WTC11 (cell line): Measurements from ENCODE around the gene FOXP1. TPM values are rescaled to one million over a fixed set of nuclear protein-coding genes. Genes with fewer than 3 reads are reported as not detected.

Experiments used
- ATAC-seq: fragments of 200-7000 bp; cut with Tn5 transposase; 2 replicates; pipeline ENCODE4 v1.10.0; 2021; ENCODE audit warnings: mild to moderate bottlenecking, moderate library complexity
- CTCF ChIA-PET: fragments of 300-600 bp; sonication (Branson Sonifier 250); formaldehyde crosslinking; loops from one replicate; lab custom pipeline; 2021; ENCODE audit warnings: antibody characterized with exemption; lab: Charles Lee
- POLR2A ChIA-PET: fragments of 350-600 bp; sonication (Branson Sonifier 250); formaldehyde crosslinking; loops from one replicate; lab custom pipeline; 2021; ENCODE audit warnings: antibody characterized with exemption; lab: Charles Lee
- DNase-seq: peaks from one replicate; pipeline ENCODE4 v3.0.0; 2021; ENCODE audit warnings: low spot score
- H3K27ac Mint-ChIP-seq: 2 replicates; pipeline ENCODE4 v1.8.0; 2021; ENCODE audit warnings: mixed read lengths
- H3K27me3 Mint-ChIP-seq: 2 replicates; pipeline ENCODE4 v1.8.0; 2021; ENCODE audit warnings: low read depth, mild to moderate bottlenecking, moderate library complexity, mixed read lengths
- H3K36me3 Mint-ChIP-seq: 2 replicates; pipeline ENCODE4 v1.8.0; 2021; ENCODE audit warnings: mixed read lengths
- H3K4me1 Mint-ChIP-seq: 2 replicates; pipeline ENCODE4 v1.8.0; 2022; ENCODE audit warnings: mixed read lengths
- H3K4me3 Mint-ChIP-seq: 2 replicates; pipeline ENCODE4 v1.8.0; 2021; ENCODE audit warnings: mild to moderate bottlenecking, moderate library complexity, mixed read lengths
- H3K9me3 Mint-ChIP-seq: 2 replicates; pipeline ENCODE4 v1.8.0; 2021; ENCODE audit warnings: mixed read lengths
- ATF1 ChIP-seq: sonication (generic); formaldehyde crosslinking; IDR thresholded peaks from 2 replicates; pipeline ENCODE4 v1.8.1; 2023; ENCODE audit warnings: mild to moderate bottlenecking, moderate library complexity, missing genetic modification reagents
- CDX4 ChIP-seq: fragments of 250-450 bp; sonication (Bioruptor Pico); IDR thresholded peaks from 2 replicates; pipeline ENCODE4 v1.9.0; 2021; ENCODE audit warnings: moderate library complexity, mild to moderate bottlenecking, inconsistent platforms, borderline replicate concordance
- CREB1 ChIP-seq: sonication (generic); formaldehyde crosslinking; IDR thresholded peaks from 2 replicates; pipeline ENCODE4 v1.8.0; 2023; ENCODE audit warnings: mild to moderate bottlenecking, missing genetic modification reagents
- ELF4 ChIP-seq: sonication (generic); formaldehyde crosslinking; IDR thresholded peaks from 2 replicates; pipeline ENCODE4 v1.8.1; 2022; ENCODE audit warnings: low read depth, mild to moderate bottlenecking, moderate library complexity, missing genetic modification reagents
- EMX1 ChIP-seq: fragments of 250-450 bp; sonication (Bioruptor Pico); IDR thresholded peaks from 2 replicates; pipeline ENCODE4 v1.8.0; 2021; ENCODE audit warnings: mild to moderate bottlenecking
- FOXJ3 ChIP-seq: sonication (generic); formaldehyde crosslinking; IDR thresholded peaks from 2 replicates; pipeline ENCODE4 v1.9.0; 2021; ENCODE audit warnings: missing genetic modification reagents, mild to moderate bottlenecking, borderline replicate concordance
- FOXP4 ChIP-seq: sonication (generic); formaldehyde crosslinking; IDR thresholded peaks from 2 replicates; pipeline ENCODE4 v1.8.0; 2022; ENCODE audit warnings: mild to moderate bottlenecking, missing genetic modification reagents
- IRF2 ChIP-seq: sonication (generic); formaldehyde crosslinking; IDR thresholded peaks from 2 replicates; pipeline ENCODE4 v1.8.0; 2022; ENCODE audit warnings: low read depth, missing genetic modification reagents, borderline replicate concordance
- NFE2L1 ChIP-seq: sonication (generic); formaldehyde crosslinking; IDR thresholded peaks from 2 replicates; pipeline ENCODE4 v1.8.1; 2023; ENCODE audit warnings: missing genetic modification reagents
- NFYB ChIP-seq: sonication (generic); formaldehyde crosslinking; conservative IDR thresholded peaks from 2 replicates; pipeline ENCODE4 v1.8.0; 2022; ENCODE audit warnings: low read depth, missing genetic modification reagents
- NR3C1 ChIP-seq: sonication (generic); formaldehyde crosslinking; conservative IDR thresholded peaks from 2 replicates; pipeline ENCODE4 v1.8.1; 2023; ENCODE audit warnings: low read depth, mild to moderate bottlenecking, missing genetic modification reagents
- OVOL2 ChIP-seq: fragments of 250-450 bp; sonication (Bioruptor Pico); IDR thresholded peaks from 2 replicates; pipeline ENCODE4 v1.9.0; 2021; ENCODE audit warnings: mild to moderate bottlenecking, borderline replicate concordance
- SOX15 ChIP-seq: fragments of 250-450 bp; sonication (Bioruptor Pico); IDR thresholded peaks from 2 replicates; pipeline ENCODE4 v1.9.0; 2021; ENCODE audit warnings: mild to moderate bottlenecking
- TP53 ChIP-seq: sonication (generic); formaldehyde crosslinking; IDR thresholded peaks from 2 replicates; pipeline ENCODE4 v1.8.1; 2023; ENCODE audit warnings: mild to moderate bottlenecking, missing genetic modification reagents
- ZBTB21 ChIP-seq: sonication (generic); formaldehyde crosslinking; IDR thresholded peaks from 2 replicates; pipeline ENCODE4 v1.8.1; 2023; ENCODE audit warnings: mild to moderate bottlenecking, missing genetic modification reagents, borderline replicate concordance
- ZNF138 ChIP-seq: sonication (generic); formaldehyde crosslinking; conservative IDR thresholded peaks from 2 replicates; pipeline ENCODE4 v1.8.1; 2022; ENCODE audit warnings: mild to moderate bottlenecking, moderate library complexity, missing genetic modification reagents
- ZNF219 ChIP-seq: sonication (generic); formaldehyde crosslinking; IDR thresholded peaks from 2 replicates; pipeline ENCODE4 v1.8.0; 2023; ENCODE audit warnings: missing genetic modification reagents, mild to moderate bottlenecking, borderline replicate concordance
- ZNF263 ChIP-seq: sonication (generic); formaldehyde crosslinking; IDR thresholded peaks from 2 replicates; pipeline ENCODE4 v1.8.1; 2022; ENCODE audit warnings: low read depth, mild to moderate bottlenecking, moderate library complexity, missing genetic modification reagents
- ZNF416 ChIP-seq: fragments of 250-450 bp; sonication (Bioruptor Pico); IDR thresholded peaks from 2 replicates; pipeline ENCODE4 v1.9.0; 2021; ENCODE audit warnings: mild to moderate bottlenecking, inconsistent platforms
- total RNA-seq: library from RNA; stranded (reverse); gene quantifications from 3 replicates; pipeline ENCODE4 v1.2.3, GENCODE V29; 2021
- TF ChIP-seq, protein P1 (sequence below): sonication (generic); formaldehyde crosslinking; IDR thresholded peaks from 2 replicates; pipeline ENCODE4 v1.8.1; 2023; ENCODE audit warnings: mild to moderate bottlenecking, moderate library complexity, missing genetic modification reagents
- TF ChIP-seq, protein P2 (sequence below): sonication (generic); formaldehyde crosslinking; IDR thresholded peaks from 2 replicates; pipeline ENCODE4 v1.8.0; 2023; ENCODE audit warnings: mild to moderate bottlenecking, missing genetic modification reagents

The FOXP1 gene
- total RNA-seq, 1 experiment from 2014 or later: 25.8 TPM

DNA sequence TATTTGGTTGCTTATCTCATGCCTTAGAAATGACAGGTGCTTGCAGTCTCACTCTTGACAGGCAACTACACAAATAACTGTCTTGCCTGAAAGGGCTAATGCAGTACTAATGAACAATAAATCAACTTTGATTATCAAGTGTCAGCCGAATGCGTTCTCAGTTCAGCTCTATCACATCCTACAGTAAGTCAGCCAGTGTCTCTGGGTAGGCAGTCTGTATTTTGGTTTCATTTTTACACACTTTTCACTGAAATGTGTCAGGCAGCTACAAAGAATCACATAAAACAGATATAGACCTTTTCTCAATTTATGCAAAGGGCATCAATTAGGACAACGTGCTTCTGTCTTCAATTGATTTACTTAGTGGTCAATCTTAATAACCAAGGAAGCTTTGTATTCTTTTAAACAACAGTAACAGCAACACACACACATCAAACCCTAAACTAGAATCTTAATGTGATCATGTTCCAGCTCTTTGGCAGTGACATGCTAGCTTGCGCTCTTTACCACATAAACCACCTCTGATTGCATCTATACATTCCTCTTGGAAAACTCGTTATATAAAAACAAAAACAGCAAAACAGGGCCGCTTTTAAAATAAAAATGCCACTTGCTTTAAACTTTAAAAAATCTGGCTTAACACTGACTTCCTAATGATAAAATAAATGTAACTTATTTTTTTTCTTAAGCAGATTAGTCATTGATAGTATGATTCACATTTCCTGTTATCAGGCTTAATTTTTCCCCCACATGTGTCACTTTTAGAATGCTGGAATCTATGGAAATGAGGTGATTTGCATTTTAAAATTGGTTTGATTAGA is 520.4 kb downstream of the FOXP1 start:
- no peaks in the 10 kb centered on the region for H3K36me3 Mint-ChIP-seq
- no peak for DNase-seq
- ATAC-seq: no peak
- no peaks in the 10 kb centered on the region for H3K9me3 Mint-ChIP-seq
- CTCF ChIA-PET: no interaction called here
- peaks cover 8% of the 10 kb centered on the region for H3K27me3 Mint-ChIP-seq
- POLR2A ChIA-PET: no interaction called here
- H3K4me1 Mint-ChIP-seq: peaks cover 65% of the 10 kb centered on the region
- H3K4me3 Mint-ChIP-seq: no peak overlapping the region
- TF ChIP-seq FOXJ3 (CRISPR knock-in tag) (no peak), ZNF263 (CRISPR knock-in tag) (no peak), ATF1 (CRISPR knock-in tag) (no peak)
- no peak overlapping the region for H3K27ac Mint-ChIP-seq

- Mint-ChIP-seq H3K4me1 (peaks cover 69% of the 10 kb centered on the region), H3K27ac (no peak overlapping the region), H3K9me3 (no peaks in the 10 kb centered on the region), H3K27me3 (peaks cover 8% of the 10 kb centered on the region)
- POLR2A ChIA-PET: no interaction called here
- ATAC-seq (no peak), DNase-seq (no peak)
- TF ChIP-seq FOXP4 (no peak), ZBTB21 (CRISPR knock-in tag) (no peak), SOX15 (no peak), OVOL2 (no peak), NFE2L1 (no peak)
- TF ChIP-seq, all 79 proteins: peak for 0
- CTCF ChIA-PET: no interaction called here
- Mint-ChIP-seq H3K36me3 (no peaks in the 10 kb centered on the region), H3K4me3 (no peak overlapping the region)
Measured at GRCh38 chr3:71062037-71062932, 521.2 kb downstream of the FOXP1 start.

DNA sequence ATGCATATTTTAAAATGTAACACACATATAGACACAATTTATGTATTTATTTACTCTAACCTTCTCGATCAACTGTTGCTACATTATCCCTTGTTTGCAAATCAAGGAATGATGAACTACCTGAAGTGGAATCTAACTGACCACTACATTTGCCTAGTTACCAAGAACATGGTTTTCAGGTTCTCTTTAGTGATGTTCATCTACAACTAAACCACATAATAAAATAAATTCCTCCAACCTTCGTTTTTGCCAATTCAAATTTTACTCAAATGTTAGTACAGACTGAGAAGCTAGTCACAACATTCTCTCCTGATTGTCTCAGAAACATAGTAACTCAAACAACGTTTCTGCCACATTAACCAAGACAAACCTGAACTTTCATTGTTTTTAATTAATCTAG is 521.9 kb downstream of the FOXP1 start:
- CTCF ChIA-PET: interaction anchor here (1.5 kb wide), 1 partner anchor 14 kb away, joined by 4 read pairs; no protein-coding TSS in a partner anchor
- ATAC-seq: no peak
- Mint-ChIP-seq H3K27me3 (peaks cover 8% of the 10 kb centered on the region), H3K27ac (no peak overlapping the region), H3K4me1 (peaks cover 68% of the 10 kb centered on the region), H3K9me3 (no peaks in the 10 kb centered on the region), H3K4me3 (no peak overlapping the region), H3K36me3 (no peaks in the 10 kb centered on the region)
- DNase-seq: no peak
- no peak for TF ChIP-seq ZNF416
- TF ChIP-seq, protein P1, sequence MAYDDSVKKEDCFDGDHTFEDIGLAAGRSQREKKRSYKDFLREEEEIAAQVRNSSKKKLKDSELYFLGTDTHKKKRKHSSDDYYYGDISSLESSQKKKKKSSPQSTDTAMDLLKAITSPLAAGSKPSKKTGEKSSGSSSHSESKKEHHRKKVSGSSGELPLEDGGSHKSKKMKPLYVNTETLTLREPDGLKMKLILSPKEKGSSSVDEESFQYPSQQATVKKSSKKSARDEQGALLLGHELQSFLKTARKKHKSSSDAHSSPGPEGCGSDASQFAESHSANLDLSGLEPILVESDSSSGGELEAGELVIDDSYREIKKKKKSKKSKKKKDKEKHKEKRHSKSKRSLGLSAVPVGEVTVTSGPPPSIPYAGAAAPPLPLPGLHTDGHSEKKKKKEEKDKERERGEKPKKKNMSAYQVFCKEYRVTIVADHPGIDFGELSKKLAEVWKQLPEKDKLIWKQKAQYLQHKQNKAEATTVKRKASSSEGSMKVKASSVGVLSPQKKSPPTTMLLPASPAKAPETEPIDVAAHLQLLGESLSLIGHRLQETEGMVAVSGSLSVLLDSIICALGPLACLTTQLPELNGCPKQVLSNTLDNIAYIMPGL (CRISPR knock-in tag): no peak
- no peak for TF ChIP-seq ATF1 (CRISPR knock-in tag)
- no peak for TF ChIP-seq FOXJ3 (CRISPR knock-in tag)
- TF ChIP-seq, protein P2, sequence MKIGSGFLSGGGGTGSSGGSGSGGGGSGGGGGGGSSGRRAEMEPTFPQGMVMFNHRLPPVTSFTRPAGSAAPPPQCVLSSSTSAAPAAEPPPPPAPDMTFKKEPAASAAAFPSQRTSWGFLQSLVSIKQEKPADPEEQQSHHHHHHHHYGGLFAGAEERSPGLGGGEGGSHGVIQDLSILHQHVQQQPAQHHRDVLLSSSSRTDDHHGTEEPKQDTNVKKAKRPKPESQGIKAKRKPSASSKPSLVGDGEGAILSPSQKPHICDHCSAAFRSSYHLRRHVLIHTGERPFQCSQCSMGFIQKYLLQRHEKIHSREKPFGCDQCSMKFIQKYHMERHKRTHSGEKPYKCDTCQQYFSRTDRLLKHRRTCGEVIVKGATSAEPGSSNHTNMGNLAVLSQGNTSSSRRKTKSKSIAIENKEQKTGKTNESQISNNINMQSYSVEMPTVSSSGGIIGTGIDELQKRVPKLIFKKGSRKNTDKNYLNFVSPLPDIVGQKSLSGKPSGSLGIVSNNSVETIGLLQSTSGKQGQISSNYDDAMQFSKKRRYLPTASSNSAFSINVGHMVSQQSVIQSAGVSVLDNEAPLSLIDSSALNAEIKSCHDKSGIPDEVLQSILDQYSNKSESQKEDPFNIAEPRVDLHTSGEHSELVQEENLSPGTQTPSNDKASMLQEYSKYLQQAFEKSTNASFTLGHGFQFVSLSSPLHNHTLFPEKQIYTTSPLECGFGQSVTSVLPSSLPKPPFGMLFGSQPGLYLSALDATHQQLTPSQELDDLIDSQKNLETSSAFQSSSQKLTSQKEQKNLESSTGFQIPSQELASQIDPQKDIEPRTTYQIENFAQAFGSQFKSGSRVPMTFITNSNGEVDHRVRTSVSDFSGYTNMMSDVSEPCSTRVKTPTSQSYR (CRISPR knock-in tag): no peak
- no peak for TF ChIP-seq EMX1 (CRISPR knock-in tag)
- TF ChIP-seq ZBTB21 (CRISPR knock-in tag): no peak
- no peak for TF ChIP-seq NFYB (CRISPR knock-in tag)
- no peak for TF ChIP-seq IRF2
- no peak for TF ChIP-seq ZNF219 (CRISPR knock-in tag)
- no peak for TF ChIP-seq NR3C1 (CRISPR knock-in tag)
- no peak for TF ChIP-seq ELF4 (CRISPR knock-in tag)
- no peak for TF ChIP-seq CDX4 (CRISPR knock-in tag)
- no peak for TF ChIP-seq TP53 (CRISPR knock-in tag)
- no peak for TF ChIP-seq CREB1
- TF ChIP-seq ZNF138 (CRISPR knock-in tag): no peak
- POLR2A ChIA-PET: no interaction called here
